Nephron progenitor cell (in vitro differentiated cells): ENCODE measurements around the gene SAP30L.

Experiments used
- DNase-seq: peaks from one replicate; pipeline ENCODE4 v3.0.0; 2021
- H3K27ac Mint-ChIP-seq: 2 replicates; pipeline ENCODE4 v1.8.0; 2021; ENCODE audit warnings: mild to moderate bottlenecking, moderate library complexity, mixed read lengths
- H3K27me3 Mint-ChIP-seq: 2 replicates; pipeline ENCODE4 v1.8.0; 2021; ENCODE audit warnings: mild to moderate bottlenecking, low read depth, mixed read lengths; ENCODE audit not compliant: poor library complexity
- H3K36me3 Mint-ChIP-seq: 2 replicates; pipeline ENCODE4 v1.8.0; 2021; ENCODE audit warnings: low read depth, mixed read lengths
- H3K4me1 Mint-ChIP-seq: 2 replicates; pipeline ENCODE4 v1.8.0; 2021; ENCODE audit warnings: mixed read lengths
- H3K4me3 Mint-ChIP-seq: 2 replicates; pipeline ENCODE4 v1.8.0; 2021; ENCODE audit warnings: mild to moderate bottlenecking, moderate library complexity, mixed read lengths
- H3K9me3 Mint-ChIP-seq: 2 replicates; pipeline ENCODE4 v1.8.0; 2021; ENCODE audit warnings: mild to moderate bottlenecking, moderate library complexity, mixed read lengths
- CTCF ChIP-seq: fragments of 200-600 bp; sonication (generic); IDR thresholded peaks from 2 replicates; pipeline ENCODE4 v1.5.0; 2021; ENCODE audit warnings: antibody characterized with exemption

The SAP30L gene

GRCh38 chr5:154447089-154447725 is 1.4 kb downstream of the SAP30L start:
- Mint-ChIP-seq H3K9me3 (no peaks in the 10 kb centered on the region), H3K4me3 (peak overlapping the region; percentile 90), H3K36me3 (peaks cover 23% of the 10 kb centered on the region), H3K27me3 (no peaks in the 10 kb centered on the region), H3K27ac (no peak overlapping the region), H3K4me1 (peaks cover 40% of the 10 kb centered on the region)
- peak; percentile 30 for DNase-seq
- no peak for TF ChIP-seq CTCF

DNA sequence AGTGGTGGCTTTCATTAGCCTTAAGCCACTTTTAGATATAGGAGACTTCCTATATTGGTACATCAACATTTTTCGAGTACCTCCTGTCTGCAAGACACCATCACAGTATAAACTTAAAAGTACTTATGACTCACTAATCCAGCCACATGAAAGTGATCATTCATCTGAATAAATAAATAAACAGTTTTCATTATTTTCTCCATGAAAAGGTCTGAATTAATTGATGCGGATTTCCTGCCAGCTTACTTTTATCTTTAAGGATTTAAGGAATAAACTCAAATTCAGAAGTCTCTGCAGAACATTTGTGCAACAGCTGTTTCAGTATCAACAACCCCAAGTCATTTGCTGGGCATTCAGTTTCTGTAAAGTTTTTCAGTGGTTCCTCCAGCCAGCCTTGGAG is 4.0 kb downstream of the SAP30L start:
- no peak overlapping the region for H3K4me3 Mint-ChIP-seq
- no peaks in the 10 kb centered on the region for H3K9me3 Mint-ChIP-seq
- DNase-seq, result no peak
- peaks cover 35% of the 10 kb centered on the region for H3K4me1 Mint-ChIP-seq
- H3K27ac Mint-ChIP-seq, result no peak overlapping the region
- H3K27me3 Mint-ChIP-seq, result no peaks in the 10 kb centered on the region
- no peak for TF ChIP-seq CTCF
- peaks cover 33% of the 10 kb centered on the region for H3K36me3 Mint-ChIP-seq

DNA sequence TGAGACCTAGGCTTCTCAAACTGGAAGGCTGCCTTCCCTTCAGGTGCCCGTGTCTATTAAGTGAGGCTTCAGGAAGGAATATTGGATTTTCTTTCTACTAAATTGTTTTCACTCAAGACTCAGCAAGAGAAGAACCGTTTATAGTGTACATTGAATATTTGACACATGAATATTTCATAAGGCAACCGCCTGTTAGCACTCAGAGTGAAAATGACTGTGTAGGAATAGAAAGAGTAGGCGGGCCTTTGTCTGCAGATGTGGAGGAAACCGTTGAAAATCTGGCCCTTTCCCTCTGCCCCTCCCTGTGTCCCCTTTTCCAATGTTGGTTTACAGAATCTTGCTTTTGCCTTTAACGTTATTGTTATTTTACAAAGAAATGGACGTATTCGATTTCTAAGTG is 6.2 kb downstream of the SAP30L start:
- Mint-ChIP-seq H3K9me3 (no peaks in the 10 kb centered on the region), H3K27ac (no peak overlapping the region), H3K36me3 (peaks cover 49% of the 10 kb centered on the region), H3K4me1 (peaks cover 22% of the 10 kb centered on the region), H3K27me3 (no peaks in the 10 kb centered on the region), H3K4me3 (no peak overlapping the region)
- no peak for DNase-seq
- TF ChIP-seq CTCF, result no peak

DNA sequence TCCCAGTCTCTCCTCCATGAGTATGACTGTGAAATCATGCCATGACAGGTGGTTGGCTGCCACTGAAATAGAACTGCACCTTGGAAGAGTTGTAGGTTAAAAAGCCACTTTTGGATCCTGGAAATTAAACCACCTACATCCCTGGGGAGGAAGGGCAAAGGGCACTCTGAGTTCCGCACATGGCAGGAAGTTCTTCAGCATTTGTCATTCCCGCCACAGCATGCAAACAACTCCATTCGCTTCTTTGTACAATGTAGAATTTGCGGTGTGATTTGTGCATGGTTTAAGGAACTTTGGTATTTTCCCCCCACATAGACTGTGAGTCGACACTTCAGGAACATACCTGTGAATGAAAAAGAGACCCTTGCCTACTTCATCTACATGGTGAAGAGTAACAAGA is 9.8 kb downstream of the SAP30L start:
- no peak for DNase-seq
- H3K4me1 Mint-ChIP-seq, result no peaks in the 10 kb centered on the region
- no peak for TF ChIP-seq CTCF
- H3K9me3 Mint-ChIP-seq, result no peaks in the 10 kb centered on the region
- H3K36me3 Mint-ChIP-seq, result peaks cover 59% of the 10 kb centered on the region
- H3K27ac Mint-ChIP-seq, result no peak overlapping the region
- no peak overlapping the region for H3K4me3 Mint-ChIP-seq
- no peaks in the 10 kb centered on the region for H3K27me3 Mint-ChIP-seq

DNA sequence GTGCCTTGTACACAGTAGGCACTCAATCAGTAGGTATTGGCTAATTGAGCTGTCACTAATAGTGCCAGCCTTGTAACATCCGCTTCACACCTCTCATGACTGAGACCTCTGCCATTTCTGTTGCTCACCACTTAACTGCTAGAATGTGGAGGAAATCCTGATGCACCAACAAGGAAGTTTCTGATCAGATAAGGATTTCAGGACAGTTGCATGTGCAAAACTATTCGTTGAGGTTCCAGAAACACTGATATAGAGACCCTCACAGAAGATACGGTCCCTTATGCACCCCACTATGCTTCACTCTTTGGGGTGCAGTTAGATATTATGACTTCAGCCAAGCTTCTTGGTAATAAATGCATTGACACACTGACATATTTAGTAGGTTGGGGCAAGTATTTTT is 10.7 kb downstream of the SAP30L start:
- H3K27me3 Mint-ChIP-seq, result no peaks in the 10 kb centered on the region
- no peak overlapping the region for H3K4me3 Mint-ChIP-seq
- peaks cover 3% of the 10 kb centered on the region for H3K4me1 Mint-ChIP-seq
- no peak for DNase-seq
- peaks cover 50% of the 10 kb centered on the region for H3K36me3 Mint-ChIP-seq
- no peak for TF ChIP-seq CTCF
- no peaks in the 10 kb centered on the region for H3K9me3 Mint-ChIP-seq
- H3K27ac Mint-ChIP-seq, result no peak overlapping the region

DNA sequence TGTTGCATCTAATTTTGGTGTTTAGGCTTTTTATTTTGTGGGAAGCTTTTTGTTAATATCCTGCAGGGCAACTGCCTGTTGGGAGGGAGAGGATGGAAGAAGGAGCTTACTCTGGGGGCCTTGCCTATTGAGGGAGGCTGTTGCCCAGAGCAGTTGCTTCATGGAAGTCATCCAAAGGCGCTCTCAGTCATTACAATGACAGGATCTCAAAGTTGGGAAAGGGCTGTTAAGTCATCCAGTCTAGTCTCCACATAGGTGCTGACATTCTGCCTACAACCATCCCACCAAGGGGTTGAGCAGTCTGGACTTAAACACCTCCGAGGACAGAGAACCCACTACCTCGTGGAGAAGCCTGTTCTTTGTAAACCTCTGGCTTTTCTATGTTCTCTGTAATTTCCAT is 13.2 kb downstream of the SAP30L start:
- no peaks in the 10 kb centered on the region for H3K27me3 Mint-ChIP-seq
- H3K9me3 Mint-ChIP-seq, result no peaks in the 10 kb centered on the region
- no peak overlapping the region for H3K4me3 Mint-ChIP-seq
- no peak overlapping the region for H3K27ac Mint-ChIP-seq
- peaks cover 34% of the 10 kb centered on the region for H3K36me3 Mint-ChIP-seq
- TF ChIP-seq CTCF, result no peak
- H3K4me1 Mint-ChIP-seq, result peaks cover 11% of the 10 kb centered on the region
- no peak for DNase-seq
